ENCODE measurements around the gene MID2.
"Not testable (repeated sequence)": the region's sequence is repeated elsewhere in the genome, so short reads cannot be mapped to it uniquely, and the experiment has no call there.

The MID2 gene

GRCh38 chrX:107935200-107935599 is 109.5 kb downstream of the MID2 start:
- no peak for DNase-seq (ENCODE audit: low read depth)
- in situ Hi-C loops (cut with HindIII; ENCODE audit: low sequenced_read_pairs) = no loop called here
- H3K4me3 ChIP-seq (ENCODE audit: low read depth, low read length) = no peak overlapping the region
- TF ChIP-seq, protein P1, sequence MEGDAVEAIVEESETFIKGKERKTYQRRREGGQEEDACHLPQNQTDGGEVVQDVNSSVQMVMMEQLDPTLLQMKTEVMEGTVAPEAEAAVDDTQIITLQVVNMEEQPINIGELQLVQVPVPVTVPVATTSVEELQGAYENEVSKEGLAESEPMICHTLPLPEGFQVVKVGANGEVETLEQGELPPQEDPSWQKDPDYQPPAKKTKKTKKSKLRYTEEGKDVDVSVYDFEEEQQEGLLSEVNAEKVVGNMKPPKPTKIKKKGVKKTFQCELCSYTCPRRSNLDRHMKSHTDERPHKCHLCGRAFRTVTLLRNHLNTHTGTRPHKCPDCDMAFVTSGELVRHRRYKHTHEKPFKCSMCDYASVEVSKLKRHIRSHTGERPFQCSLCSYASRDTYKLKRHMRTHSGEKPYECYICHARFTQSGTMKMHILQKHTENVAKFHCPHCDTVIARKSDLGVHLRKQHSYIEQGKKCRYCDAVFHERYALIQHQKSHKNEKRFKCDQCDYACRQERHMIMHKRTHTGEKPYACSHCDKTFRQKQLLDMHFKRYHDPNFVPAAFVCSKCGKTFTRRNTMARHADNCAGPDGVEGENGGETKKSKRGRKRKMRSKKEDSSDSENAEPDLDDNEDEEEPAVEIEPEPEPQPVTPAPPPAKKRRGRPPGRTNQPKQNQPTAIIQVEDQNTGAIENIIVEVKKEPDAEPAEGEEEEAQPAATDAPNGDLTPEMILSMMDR (IDR thresholded peaks at IDR 0.05; ENCODE audit: low read depth, low read length, missing control alignments) = no peak

DNA sequence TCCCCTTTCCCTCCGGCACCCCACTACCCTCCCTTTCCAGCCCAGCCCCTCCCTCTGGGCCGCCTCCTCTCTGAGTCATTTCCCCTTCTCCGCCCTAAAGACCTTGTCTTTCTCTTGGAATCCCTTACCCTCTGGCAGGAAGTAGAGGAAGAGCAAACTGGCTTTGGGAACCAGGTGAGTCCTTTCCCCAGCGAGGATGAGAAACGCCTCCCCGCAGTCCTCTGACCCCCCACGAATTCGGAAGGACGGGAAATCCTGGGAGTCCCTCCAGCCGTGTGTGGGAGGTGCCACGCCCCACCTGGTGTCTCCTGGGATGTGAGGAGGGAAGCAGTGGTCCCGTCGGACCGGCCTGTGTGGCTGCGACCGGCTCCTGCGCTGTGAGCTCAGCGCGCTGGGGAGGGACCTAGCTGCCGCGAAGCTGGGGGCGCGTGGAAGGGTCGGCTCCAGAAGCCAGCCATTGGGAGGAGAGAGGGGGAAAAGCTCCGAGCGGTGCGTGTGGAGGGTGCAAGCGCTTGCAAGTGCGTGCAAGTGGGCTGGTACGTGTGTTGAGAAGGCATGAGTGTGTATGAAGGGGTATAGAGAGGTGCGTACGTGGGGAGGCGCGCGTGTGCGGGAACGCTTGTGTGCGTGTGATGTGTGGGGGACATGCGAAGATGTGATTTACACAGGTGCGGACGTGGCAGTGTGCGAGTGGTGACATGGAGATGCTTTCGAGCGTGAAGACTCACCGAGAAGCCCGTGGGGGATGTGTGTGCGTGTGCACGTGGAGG is 110.2 kb downstream of the MID2 start:
- in situ Hi-C loops (cut with HindIII; ENCODE audit: low sequenced_read_pairs) = no loop called here
- peak overlapping the region; percentile 12 for H3K4me3 ChIP-seq (ENCODE audit: low read depth, low read length)
- TF ChIP-seq, protein P1 (IDR thresholded peaks at IDR 0.05; ENCODE audit: low read depth, low read length, missing control alignments) = no peak
- no peak for DNase-seq (ENCODE audit: low read depth)

- TF ChIP-seq, protein P1 (IDR thresholded peaks at IDR 0.05; ENCODE audit: low read depth, low read length, missing control alignments) = no peak
- no peak for DNase-seq (ENCODE audit: low read depth)
- H3K4me3 ChIP-seq (ENCODE audit: low read depth, low read length) = no peak overlapping the region
- in situ Hi-C loops (cut with HindIII; ENCODE audit: low sequenced_read_pairs) = no loop called here
Measured at GRCh38 chrX:107936434-107936730, 110.7 kb downstream of the MID2 start.

DNA sequence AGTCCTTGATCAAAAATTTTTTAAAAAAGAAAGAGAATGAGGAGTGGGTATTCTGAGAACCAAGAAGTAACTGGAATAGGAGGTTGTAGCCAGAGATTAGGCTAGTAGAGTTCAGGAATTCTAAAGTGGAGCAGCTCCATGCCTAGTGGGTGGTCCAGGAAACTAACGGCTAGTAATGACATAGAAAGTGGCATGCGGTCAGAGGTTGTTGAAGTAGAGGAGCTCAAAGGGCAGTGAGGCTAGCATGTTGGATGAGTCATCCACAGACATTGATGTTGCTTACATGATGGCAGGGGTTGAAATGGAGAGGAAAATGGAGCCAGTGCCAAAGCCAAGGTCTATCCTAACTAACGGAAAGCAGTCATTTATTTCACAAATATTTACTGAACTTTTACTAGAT is 114.4 kb downstream of the MID2 start:
- TF ChIP-seq, protein P1 (IDR thresholded peaks at IDR 0.05; ENCODE audit: low read depth, low read length, missing control alignments) = no peak
- in situ Hi-C loops (cut with HindIII; ENCODE audit: low sequenced_read_pairs) = no loop called here
- DNase-seq (ENCODE audit: low read depth) = no peak
- H3K4me3 ChIP-seq (ENCODE audit: low read depth, low read length) = no peak overlapping the region

DNA sequence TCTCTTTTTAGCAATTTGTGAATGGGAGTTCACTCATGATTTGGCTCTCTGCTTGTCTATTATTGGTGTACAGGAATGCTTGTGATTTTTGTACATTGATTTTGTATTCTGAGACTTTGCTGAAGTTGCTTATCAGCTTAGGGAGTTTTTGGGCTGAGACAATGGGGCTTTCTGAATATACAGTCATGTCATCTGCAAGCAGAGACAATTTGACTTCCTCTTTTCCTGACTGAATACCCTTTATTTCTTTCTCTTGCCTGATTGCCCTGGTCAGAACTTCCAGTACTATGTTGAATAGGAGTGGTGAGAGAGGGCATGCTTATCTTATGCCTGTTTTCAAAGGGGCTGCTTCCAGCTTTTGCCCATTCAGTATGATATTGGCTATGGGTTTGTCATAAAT is 129.7 kb downstream of the MID2 start:
- DNase-seq (ENCODE audit: low read depth); in situ Hi-C loops (cut with HindIII; ENCODE audit: low sequenced_read_pairs); H3K4me3 ChIP-seq (ENCODE audit: low read depth, low read length): not testable (repeated sequence)

DNA sequence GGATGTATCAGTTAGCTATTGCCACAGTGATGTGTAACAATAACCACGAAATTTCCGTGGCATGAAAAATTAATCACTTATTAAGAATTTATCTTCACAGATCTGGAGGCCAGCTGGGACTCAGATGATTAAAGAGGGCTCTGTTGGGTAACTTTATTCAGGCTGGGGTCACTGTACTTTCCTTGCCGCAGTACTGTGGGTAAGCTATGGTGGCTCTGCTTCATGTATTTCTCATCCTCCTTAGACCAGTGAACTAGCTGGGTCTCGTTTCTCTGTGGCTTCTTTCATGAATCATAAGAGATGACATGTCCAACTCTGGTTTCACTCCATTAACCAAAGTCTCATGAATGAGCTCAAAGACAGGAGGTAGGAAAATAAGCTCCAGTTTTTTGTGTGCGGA is 143.0 kb downstream of the MID2 start:
- TF ChIP-seq, protein P1 (IDR thresholded peaks at IDR 0.05; ENCODE audit: low read depth, low read length, missing control alignments) = no peak
- in situ Hi-C loops (cut with HindIII; ENCODE audit: low sequenced_read_pairs) = no loop called here
- H3K4me3 ChIP-seq (ENCODE audit: low read depth, low read length) = no peak overlapping the region
- no peak for DNase-seq (ENCODE audit: low read depth)

- in situ Hi-C loops (cut with HindIII; ENCODE audit: low sequenced_read_pairs) = no loop called here
- H3K4me3 ChIP-seq (ENCODE audit: low read depth, low read length) = no peak overlapping the region
- TF ChIP-seq, protein P1 (IDR thresholded peaks at IDR 0.05; ENCODE audit: low read depth, low read length, missing control alignments) = no peak
- DNase-seq (ENCODE audit: low read depth) = no peak
Measured at GRCh38 chrX:107970073-107970472, 144.4 kb downstream of the MID2 start.

All from astrocyte of the cerebellum (primary cell).